Stimulated activated CD4-positive, alpha-beta T cell treated with anti-CD3 and anti-CD28 coated beads, Interleukin-12 subunit alpha, Interleukin-12 subunit beta, amount 100 ng/mL, for 48 hours (primary cell): Measurements from ENCODE around the gene ARFGAP2.

Experiments
- DNase-seq, 3 donors: peaks; one replicate each; pipeline ENCODE4 v3.0.0-alpha.2; 2020; ENCODE audit warnings: low read depth in 2 of 3, low spot score in 1 of 3

Gene ARFGAP2

GRCh38 chr11:47149782-47150181 lies 26.9 kb downstream of the ARFGAP2 start:
- DNase-seq: no peak

GRCh38 chr11:47148903-47149531 lies 27.7 kb downstream of the ARFGAP2 start:
- DNase-seq: no peak

DNA sequence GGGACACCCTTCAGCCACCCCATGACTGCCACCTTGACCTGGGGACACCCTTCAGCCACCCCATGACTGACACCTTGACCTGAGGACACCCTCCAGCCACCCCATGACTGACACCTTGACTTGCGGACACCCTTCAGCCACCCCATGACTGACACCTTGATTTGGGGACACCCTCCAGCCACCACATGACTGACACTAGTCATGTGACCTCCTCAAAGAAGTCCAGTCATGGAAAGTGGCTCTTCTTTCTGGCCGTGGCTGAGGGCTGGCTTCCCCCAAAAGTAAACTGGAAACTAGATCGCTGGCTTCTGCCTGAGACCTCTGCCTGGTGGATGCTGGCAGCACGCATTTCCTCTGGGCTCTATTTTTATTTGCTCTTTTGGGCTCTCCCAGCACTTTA lies 28.4 kb downstream of the ARFGAP2 start:
- no peak for DNase-seq

GRCh38 chr11:47147681-47148080 lies 29.0 kb downstream of the ARFGAP2 start:
- DNase-seq: no peak

- no peak for DNase-seq
Measured at GRCh38 chr11:47147250-47147649, 29.4 kb downstream of the ARFGAP2 start.

GRCh38 chr11:47144541-47144940 lies 32.1 kb downstream of the ARFGAP2 start:
- DNase-seq: no peak

DNA sequence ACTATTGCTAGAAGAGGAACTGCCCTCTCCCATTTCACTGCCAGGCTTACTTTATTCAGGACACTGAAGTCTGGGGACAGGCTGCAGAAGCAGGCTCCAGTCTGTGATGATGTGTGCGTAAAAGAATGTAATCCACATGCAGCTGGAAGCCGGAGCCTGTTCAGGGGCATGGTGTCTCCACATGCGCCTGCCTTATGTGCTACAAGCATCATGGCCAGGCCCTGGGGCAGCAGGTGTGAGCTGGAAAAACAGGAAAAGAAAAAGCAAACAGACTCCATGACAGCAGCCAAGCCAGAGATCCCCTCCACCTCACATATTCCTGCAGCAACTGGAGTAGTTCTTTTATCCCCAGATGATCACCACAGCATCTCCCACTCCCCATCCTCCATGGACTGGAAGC lies 33.4 kb downstream of the ARFGAP2 start:
- DNase-seq: no peak

- no peak for DNase-seq
Measured at GRCh38 chr11:47139878-47140277, 36.8 kb downstream of the ARFGAP2 start.

DNA sequence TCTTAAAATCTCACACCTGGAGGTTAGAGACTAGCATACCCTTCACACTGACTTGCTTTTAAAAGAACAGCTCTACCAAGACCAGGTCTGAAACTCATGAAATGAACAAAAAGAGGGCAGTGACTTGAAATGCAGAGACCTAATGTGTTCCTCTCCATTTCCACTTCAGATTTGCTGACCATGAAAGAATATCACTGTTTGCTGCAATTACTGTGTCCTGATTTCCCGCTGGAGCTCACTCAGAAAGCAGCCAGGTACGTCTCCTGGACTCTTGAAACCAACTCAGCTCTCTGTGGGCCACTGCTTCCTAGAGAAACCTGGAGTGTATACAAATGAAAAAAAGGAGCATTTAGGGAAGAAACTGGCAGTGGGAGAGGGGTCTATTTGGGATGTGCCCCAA lies 39.2 kb downstream of the ARFGAP2 start:
- no peak for DNase-seq

GRCh38 chr11:47136921-47137320 lies 39.8 kb downstream of the ARFGAP2 start:
- DNase-seq: no peak

GRCh38 chr11:47136327-47136726 lies 40.4 kb downstream of the ARFGAP2 start:
- no peak for DNase-seq

DNA sequence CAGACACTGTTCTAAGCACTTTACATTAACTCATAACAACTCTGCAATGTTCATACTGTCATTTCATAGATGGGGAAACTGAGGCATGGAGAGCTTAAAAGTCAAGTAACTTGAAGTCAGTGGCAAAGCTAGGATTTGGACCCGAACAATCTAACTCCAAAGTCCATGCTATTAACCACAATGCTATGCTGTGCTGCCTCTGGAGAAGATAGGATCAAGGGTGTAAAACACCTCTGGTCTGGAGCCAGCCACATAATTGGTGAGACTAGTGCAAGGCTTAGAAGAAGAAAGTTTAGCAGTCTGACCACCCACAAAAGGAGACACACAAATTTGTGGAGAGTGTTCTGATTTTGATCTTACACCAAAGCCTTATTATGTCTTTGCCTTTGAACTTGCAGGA lies 43.7 kb downstream of the ARFGAP2 start:
- no peak for DNase-seq

GRCh38 chr11:47132490-47132889 lies 44.2 kb downstream of the ARFGAP2 start:
- no peak for DNase-seq

GRCh38 chr11:47131136-47131535 lies 45.5 kb downstream of the ARFGAP2 start:
- DNase-seq: no peak

DNA sequence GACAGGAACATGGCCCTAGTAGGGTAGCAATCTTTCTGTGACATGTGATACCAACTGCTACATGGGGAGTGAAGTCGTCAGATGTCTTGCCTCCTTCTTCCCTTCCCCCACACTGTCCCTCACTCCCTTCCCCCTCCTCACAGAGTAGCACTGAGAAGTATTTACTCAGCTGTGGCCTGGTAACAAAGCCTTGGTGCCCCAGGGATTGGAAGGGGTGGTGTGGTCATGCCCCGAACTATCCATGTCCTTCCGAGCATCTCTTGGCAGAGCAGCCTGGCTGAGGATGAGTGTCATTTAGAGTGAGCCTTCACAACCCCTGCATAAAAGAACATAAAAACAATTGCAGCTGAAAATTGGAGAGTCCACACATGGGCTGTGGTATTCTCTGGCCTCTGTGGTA lies 46.1 kb downstream of the ARFGAP2 start:
- DNase-seq: no peak

DNA sequence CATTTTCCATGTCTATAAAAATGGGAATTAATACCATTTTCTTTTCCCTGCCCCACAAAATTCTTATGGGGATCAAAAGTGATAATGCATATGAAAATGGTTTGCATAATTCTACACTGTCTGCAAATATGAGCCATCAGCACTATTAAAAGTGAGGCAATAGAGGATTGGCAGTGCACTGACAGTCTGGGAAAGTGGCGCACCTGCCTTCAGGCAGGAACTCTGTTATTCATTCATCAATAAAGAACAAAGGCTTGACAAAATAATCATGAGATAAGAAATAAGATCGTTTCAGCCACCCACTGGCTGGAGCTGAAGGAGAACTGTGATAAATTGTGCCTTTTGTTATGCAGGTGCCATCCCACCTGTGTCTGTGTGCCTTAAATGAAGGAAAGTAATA lies 49.5 kb downstream of the ARFGAP2 start:
- DNase-seq: no peak

GRCh38 chr11:47125083-47125482 lies 51.6 kb downstream of the ARFGAP2 start:
- DNase-seq: no peak

DNA sequence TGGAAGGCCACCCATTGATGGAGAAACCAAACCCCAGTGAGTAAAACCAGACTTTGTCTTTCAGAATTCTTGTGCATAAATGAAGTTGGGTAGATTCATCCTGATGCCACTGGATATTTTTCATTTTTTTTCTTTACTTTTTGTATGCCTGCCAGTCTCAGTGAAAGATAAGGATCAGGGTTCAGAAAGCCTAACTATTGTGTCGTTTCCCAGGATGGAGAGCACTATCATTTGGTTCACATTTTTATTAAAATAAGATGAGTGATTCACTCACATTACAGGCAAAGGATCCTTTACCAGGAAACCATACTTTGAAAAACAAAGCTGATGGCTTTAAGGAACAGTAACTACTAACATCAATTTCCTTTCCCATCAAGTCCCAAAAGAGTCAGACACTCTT lies 52.0 kb downstream of the ARFGAP2 start:
- DNase-seq: no peak

GRCh38 chr11:47123094-47123493 lies 53.6 kb downstream of the ARFGAP2 start:
- DNase-seq: no peak

- DNase-seq: no peak
Measured at GRCh38 chr11:47121731-47122130, 54.9 kb downstream of the ARFGAP2 start.

GRCh38 chr11:47121056-47121455 lies 55.6 kb downstream of the ARFGAP2 start:
- no peak for DNase-seq

DNA sequence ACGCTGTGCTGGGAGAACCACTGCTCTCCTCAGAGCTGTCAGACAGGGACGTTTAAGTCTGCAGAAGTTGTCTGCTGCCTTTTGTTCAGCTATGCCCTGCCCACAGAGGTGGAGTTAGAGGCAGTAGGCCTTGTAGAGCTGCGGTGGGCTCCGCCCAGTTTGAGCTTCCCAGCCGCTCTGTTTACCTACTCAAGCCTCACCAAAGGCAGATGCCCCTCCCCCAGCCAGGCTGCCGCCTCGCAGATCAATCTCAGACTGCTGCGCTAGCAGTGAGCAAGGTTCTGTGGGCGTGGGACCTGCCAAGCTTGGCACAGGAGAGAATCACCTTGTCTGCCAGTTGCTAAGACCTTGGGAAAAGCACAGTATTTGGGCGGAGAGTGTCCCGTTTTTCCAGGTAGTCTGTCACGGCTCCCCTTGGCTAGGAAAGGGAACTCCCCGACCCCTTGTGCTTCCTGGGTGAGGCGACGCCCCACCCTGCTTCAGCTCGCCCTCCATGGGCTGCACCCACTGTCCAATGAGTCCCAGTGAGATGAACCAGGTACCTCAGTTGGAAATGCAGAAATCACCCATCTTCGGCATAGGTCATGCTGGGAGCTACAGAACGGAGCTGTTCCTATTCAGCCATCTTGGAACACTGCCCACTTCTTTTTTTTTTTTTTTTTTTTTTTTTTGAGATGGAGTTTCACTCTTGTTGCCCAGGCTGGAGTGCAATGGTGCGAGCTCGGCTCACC lies 57.6 kb downstream of the ARFGAP2 start:
- DNase-seq: peak; percentile 12 to 33 (median 20)
